Breast epithelium (tissue), 4 donors: ENCODE data around the gene SEMA4B. TPM values are rescaled to one million over a fixed set of nuclear protein-coding genes. Genes with fewer than 3 reads are reported as not detected.

Source experiments
- DNase-seq, 2 donors: peaks; one replicate each; pipeline ENCODE4 v3.0.0-alpha.2; 2019; ENCODE audit warnings: low spot score in 2 of 2
- H3K27ac ChIP-seq, 2 donors: fragments of 200-600 bp; sonication (generic) in 1 of 2; one replicate each; pipeline ENCODE4 v1.5.1; 2016 to 2019; ENCODE audit warnings: mild to moderate bottlenecking in 1 of 2
- H3K27me3 ChIP-seq, 2 donors: fragments of 200-600 bp; sonication (generic) in 1 of 2; one replicate each; pipeline versions ENCODE4 v1.5.1 to v1.6.0; 2017 to 2019; ENCODE audit warnings: control low read depth in 1 of 2, mild to moderate bottlenecking in 1 of 2
- H3K36me3 ChIP-seq: fragments of 200-600 bp; one replicate; pipeline ENCODE4 v1.5.1; 2019
- H3K4me1 ChIP-seq, 2 donors: fragments of 200-600 bp; sonication (generic); one replicate each; pipeline ENCODE4 v1.5.1; 2016 to 2019; ENCODE audit warnings: control low read depth in 1 of 2
- H3K4me3 ChIP-seq, 3 donors: fragments of 200-600 bp; sonication (generic); 1 replicate in 2 of 3; 2 replicates in 1 of 3; pipeline ENCODE4 v1.5.1; 2016 to 2019; ENCODE audit warnings: mild to moderate bottlenecking in 3 of 3, moderate library complexity in 2 of 3
- H3K9me3 ChIP-seq, 2 donors: fragments of 200-600 bp; sonication (generic) in 1 of 2; one replicate each; pipeline ENCODE4 v1.5.1; 2016 to 2019; ENCODE audit warnings: control low read depth in 1 of 2
- CTCF ChIP-seq, 3 donors: fragments of 450-650 bp; IDR thresholded peaks; one replicate each; pipeline ENCODE4 v1.5.1; 2016 to 2017; ENCODE audit warnings: antibody characterized with exemption in 3 of 3, mild to moderate bottlenecking in 3 of 3, moderate library complexity in 3 of 3
- POLR2A ChIP-seq: fragments of 450-650 bp; IDR thresholded peaks from one replicate; pipeline ENCODE4 v1.6.1; 2016; ENCODE audit warnings: antibody characterized with exemption, mild to moderate bottlenecking, moderate library complexity
- POLR2AphosphoS5 ChIP-seq, 3 donors: sonication (generic); formaldehyde crosslinking; IDR thresholded peaks; one replicate each; pipeline ENCODE4 v1.6.1; 2017; ENCODE audit warnings: antibody characterized with exemption in 3 of 3
- intact Hi-C: fragments of 100-400 bp; cut with DNase I; formaldehyde crosslinking; loops from one replicate; pipeline ENCODE4 v1.15.1; 2023; ENCODE audit warnings: low total_unique reads
- total RNA-seq, 3 donors: library from RNA; depleted of rRNA; stranded (reverse); fragments of >200 nt; gene quantifications; one replicate each; pipeline ENCODE4 v1.1.0, GENCODE V29; 2016

The SEMA4B gene
- total RNA-seq, 3 donors from 2014 or later = 6.6 to 72.8 (median 56.9) TPM

DNA sequence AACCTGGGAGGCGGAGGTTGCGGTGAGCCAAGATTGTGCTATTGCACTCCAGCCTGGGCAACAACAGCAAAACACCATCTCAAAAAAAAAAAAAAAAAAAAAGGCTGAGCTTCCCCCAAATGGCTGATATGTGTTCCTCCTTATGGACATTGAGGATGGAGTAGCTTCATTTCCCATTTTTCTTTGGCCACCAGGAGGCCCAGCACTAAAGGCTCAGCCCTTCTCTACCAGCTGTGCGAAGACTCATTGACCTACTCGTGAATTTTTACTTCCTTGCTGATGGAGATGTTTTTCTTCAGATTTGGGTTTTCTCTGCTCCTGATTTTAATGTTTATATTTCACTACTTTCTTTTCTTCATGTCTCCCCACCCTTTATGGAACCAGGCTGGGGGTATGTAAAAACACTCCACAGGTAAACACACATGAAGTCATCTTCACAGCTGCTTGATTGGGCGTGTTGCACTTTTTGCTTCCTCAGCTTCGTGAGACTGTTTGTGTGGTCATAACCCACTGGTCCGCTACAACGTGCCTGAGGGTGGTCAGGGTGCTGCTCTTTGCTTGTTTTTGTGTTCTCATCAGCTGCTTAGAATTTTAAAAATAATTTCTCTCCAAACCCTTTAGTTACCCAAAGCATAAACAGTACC lies 13.5 kb downstream of the SEMA4B start:
- no peaks in the 10 kb centered on the region for H3K27me3 ChIP-seq
- no peak overlapping the region for H3K4me3 ChIP-seq
- no peak for TF ChIP-seq POLR2A
- TF ChIP-seq CTCF (IDR thresholded peaks at IDR 0.05) = peak in 1 of 3 donors; percentile 20
- intact Hi-C loops = loop anchor here (5.0 kb wide), 1 partner anchor 47 kb away; no protein-coding TSS in a partner anchor
- H3K4me1 ChIP-seq = peaks cover 0 to 12% of the 10 kb centered on the region in 2 donors
- H3K9me3 ChIP-seq = no peaks in the 10 kb centered on the region
- no peaks in the 10 kb centered on the region for H3K36me3 ChIP-seq
- H3K27ac ChIP-seq = no peak overlapping the region
- DNase-seq = no peak

- intact Hi-C loops = no loop called here
- H3K27me3 ChIP-seq = no peaks in the 10 kb centered on the region
- H3K4me1 ChIP-seq = peaks cover 4 to 7% of the 10 kb centered on the region in 2 donors
- H3K27ac ChIP-seq = no peak overlapping the region
- H3K9me3 ChIP-seq = no peaks in the 10 kb centered on the region
- no peaks in the 10 kb centered on the region for H3K36me3 ChIP-seq
- no peak for DNase-seq
- no peak overlapping the region for H3K4me3 ChIP-seq
- TF ChIP-seq POLR2AphosphoS5 (IDR thresholded peaks at IDR 0.05) = no peak
- no peak for TF ChIP-seq POLR2A
- no peak for TF ChIP-seq CTCF (IDR thresholded peaks at IDR 0.05)
Observed at GRCh38 chr15:90217671-90218394, 16.7 kb downstream of the SEMA4B start.

DNA sequence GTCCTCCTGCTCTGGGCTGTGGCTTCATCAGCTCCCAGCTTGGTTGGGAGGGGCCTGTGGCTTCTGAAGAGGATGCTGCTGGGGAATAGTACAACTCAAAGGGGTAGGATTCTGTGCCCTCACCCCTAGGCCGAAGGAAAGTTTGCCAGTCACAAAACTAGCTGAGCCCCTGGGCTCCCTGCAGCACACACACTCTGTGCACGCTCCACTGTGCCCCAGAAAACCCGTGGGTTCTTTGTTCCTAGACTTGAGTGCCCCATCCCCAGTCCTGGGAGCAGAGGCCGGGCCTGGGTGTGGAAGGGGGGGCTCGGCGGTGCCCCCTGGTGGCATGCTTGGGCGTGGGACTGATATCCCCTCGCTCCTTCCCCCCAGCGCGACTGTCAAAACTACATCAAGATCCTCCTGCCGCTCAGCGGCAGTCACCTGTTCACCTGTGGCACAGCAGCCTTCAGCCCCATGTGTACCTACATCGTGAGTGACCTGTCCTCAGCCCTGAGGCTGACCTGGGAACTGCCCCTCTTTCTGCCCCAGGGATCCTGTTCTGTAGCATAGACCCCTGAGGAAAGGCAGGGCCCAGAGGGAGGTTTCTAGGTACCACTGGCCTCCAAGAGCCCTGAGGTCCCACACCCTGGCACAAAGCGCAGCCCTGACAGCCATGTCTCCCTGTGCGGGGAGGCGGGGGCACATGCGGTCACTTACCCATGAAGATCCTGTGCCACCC lies 18.5 kb downstream of the SEMA4B start:
- no peak overlapping the region for H3K4me3 ChIP-seq
- H3K36me3 ChIP-seq = no peaks in the 10 kb centered on the region
- intact Hi-C loops = no loop called here
- peaks cover 0 to 4% of the 10 kb centered on the region in 2 donors for H3K4me1 ChIP-seq
- H3K27ac ChIP-seq = no peak overlapping the region
- DNase-seq = no peak
- H3K27me3 ChIP-seq = no peaks in the 10 kb centered on the region
- H3K9me3 ChIP-seq = no peaks in the 10 kb centered on the region
- TF ChIP-seq CTCF (IDR thresholded peaks at IDR 0.05) (peak in 2 of 3 donors; percentile 15 to 53), POLR2A (no peak), POLR2AphosphoS5 (IDR thresholded peaks at IDR 0.05) (no peak)

DNA sequence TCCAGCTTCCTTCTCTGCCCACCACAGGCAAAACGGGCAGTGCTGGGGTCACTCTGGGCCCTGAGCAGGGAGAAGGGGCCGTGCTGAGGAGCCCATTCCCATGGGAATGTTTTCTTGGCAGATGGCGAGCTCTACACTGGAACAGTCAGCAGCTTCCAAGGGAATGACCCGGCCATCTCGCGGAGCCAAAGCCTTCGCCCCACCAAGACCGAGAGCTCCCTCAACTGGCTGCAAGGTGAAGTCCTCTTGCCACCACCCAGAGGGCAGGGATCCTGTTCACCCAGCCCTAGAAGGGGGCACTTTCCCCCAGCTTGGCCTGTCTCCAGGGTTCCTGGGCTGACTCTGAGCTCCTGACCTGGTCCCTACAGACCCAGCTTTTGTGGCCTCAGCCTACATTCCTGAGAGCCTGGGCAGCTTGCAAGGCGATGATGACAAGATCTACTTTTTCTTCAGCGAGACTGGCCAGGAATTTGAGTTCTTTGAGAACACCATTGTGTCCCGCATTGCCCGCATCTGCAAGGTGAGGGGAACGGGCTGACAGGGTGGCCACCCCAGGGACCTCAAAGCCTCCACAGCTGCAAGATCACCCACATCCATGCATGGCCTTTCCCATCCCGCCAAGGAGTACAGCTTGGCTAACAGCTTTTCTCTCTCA lies 20.2 kb downstream of the SEMA4B start:
- H3K36me3 ChIP-seq = no peaks in the 10 kb centered on the region
- H3K4me3 ChIP-seq = no peak overlapping the region
- no peaks in the 10 kb centered on the region for H3K27me3 ChIP-seq
- intact Hi-C loops = no loop called here
- H3K9me3 ChIP-seq = no peaks in the 10 kb centered on the region
- no peak for TF ChIP-seq POLR2A
- peak; percentile 28 to 75 (median 67) for TF ChIP-seq CTCF (IDR thresholded peaks at IDR 0.05)
- DNase-seq = peak in 1 of 2 donors; percentile 57
- H3K4me1 ChIP-seq = peaks cover 0 to 4% of the 10 kb centered on the region in 2 donors
- peak overlapping the region in 1 of 2 donors; percentile 58 for H3K27ac ChIP-seq
